Rectal smooth muscle tissue (tissue), 1 donor: ENCODE data around the gene HEBP1.

Experiments used
- H3K27ac ChIP-seq: one replicate; pipeline ENCODE4 v1.7.0; 2013; ENCODE audit warnings: low read depth, low read length, inconsistent platforms
- H3K27me3 ChIP-seq: one replicate; pipeline ENCODE4 v1.7.0; 2013; ENCODE audit warnings: low read length; ENCODE audit not compliant: control insufficient read depth, insufficient read depth
- H3K36me3 ChIP-seq: one replicate; pipeline ENCODE4 v1.7.0; 2013; ENCODE audit warnings: low read length; ENCODE audit not compliant: control insufficient read depth, insufficient read depth
- H3K4me1 ChIP-seq: one replicate; pipeline ENCODE4 v1.7.0; 2013; ENCODE audit warnings: low read length; ENCODE audit not compliant: control insufficient read depth, insufficient read depth
- H3K4me3 ChIP-seq: one replicate; pipeline ENCODE4 v1.7.0; 2013; ENCODE audit warnings: low read length
- H3K9ac ChIP-seq: one replicate; pipeline ENCODE4 v1.7.0; 2013; ENCODE audit warnings: low read length

Gene HEBP1

DNA sequence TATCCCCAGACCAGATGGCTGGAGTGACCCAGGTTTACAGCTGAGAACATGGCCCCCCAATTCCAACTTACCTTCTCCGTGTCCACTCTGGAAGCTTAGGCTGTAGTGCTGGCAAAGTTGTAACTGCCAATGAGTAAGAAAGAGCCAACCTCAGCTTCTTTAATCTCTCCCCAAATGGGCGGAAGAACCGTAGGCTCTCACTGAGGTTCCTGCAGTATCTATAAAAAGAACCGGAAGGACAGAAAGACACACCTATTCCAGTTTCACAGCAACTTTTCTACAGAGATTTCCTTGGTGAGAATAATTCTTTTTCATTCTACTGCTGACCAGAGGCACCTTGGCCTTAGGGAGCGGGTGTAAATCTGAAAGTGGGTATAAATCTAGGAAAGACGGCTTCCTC lies 48.0 kb downstream of the HEBP1 start, which contains the start of gene GPRC5D:
GPRC5D (minus strand) TSS at position 135 of the 400 bp plus-strand sequence. CDS start 1,786 bp downstream, outside the sequence.
- no peaks in the 10 kb centered on the region for H3K4me1 ChIP-seq
- H3K27me3 ChIP-seq: no peaks in the 10 kb centered on the region
- H3K4me3 ChIP-seq: no peak within 1 kb of the TSS
- H3K36me3 ChIP-seq: no peaks in the 10 kb centered on the region
- H3K27ac ChIP-seq: no peak within 1 kb of the TSS
- no peak within 1 kb of the TSS for H3K9ac ChIP-seq

- Histone ChIP-seq H3K27ac (no peak overlapping the region), H3K27me3 (no peaks in the 10 kb centered on the region), H3K36me3 (no peaks in the 10 kb centered on the region), H3K4me3 (no peak overlapping the region), H3K9ac (no peak overlapping the region), H3K4me1 (no peaks in the 10 kb centered on the region)
Observed at GRCh38 chr12:12951504-12951903, 48.6 kb downstream of the HEBP1 start.

- H3K27me3 ChIP-seq: no peaks in the 10 kb centered on the region
- no peaks in the 10 kb centered on the region for H3K36me3 ChIP-seq
- H3K9ac ChIP-seq: no peak overlapping the region
- H3K27ac ChIP-seq: no peak overlapping the region
- H3K4me3 ChIP-seq: no peak overlapping the region
- no peaks in the 10 kb centered on the region for H3K4me1 ChIP-seq
Observed at GRCh38 chr12:12947902-12948301, 52.2 kb downstream of the HEBP1 start.

GRCh38 chr12:12946686-12947355 lies 53.2 kb downstream of the HEBP1 start:
- Histone ChIP-seq H3K4me3 (no peak overlapping the region), H3K27ac (no peak overlapping the region), H3K9ac (no peak overlapping the region), H3K4me1 (no peaks in the 10 kb centered on the region), H3K27me3 (no peaks in the 10 kb centered on the region), H3K36me3 (no peaks in the 10 kb centered on the region)

DNA sequence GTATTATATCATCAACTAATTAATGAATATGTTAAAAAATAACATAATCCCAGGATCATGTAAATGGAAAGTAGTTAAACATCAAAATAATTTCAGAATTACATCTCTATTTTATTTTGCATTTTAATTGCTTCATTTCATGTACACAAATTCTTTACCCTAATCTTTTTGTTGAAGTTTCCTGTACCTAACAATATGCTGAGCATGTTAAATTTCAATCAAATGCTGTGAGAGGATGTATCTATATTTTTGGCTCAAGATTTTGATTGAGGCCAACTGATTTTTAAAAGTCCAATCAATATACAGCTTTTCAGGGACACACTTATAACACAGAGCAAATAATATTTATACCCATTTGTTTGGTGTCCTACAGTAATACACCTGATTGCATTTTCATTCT lies 54.5 kb downstream of the HEBP1 start:
- H3K27me3 ChIP-seq: no peaks in the 10 kb centered on the region
- no peak overlapping the region for H3K9ac ChIP-seq
- no peak overlapping the region for H3K4me3 ChIP-seq
- no peak overlapping the region for H3K27ac ChIP-seq
- no peaks in the 10 kb centered on the region for H3K36me3 ChIP-seq
- no peaks in the 10 kb centered on the region for H3K4me1 ChIP-seq

GRCh38 chr12:12943586-12944260 lies 56.3 kb downstream of the HEBP1 start:
- Histone ChIP-seq H3K4me3 (no peak overlapping the region), H3K4me1 (no peaks in the 10 kb centered on the region), H3K36me3 (no peaks in the 10 kb centered on the region), H3K27me3 (no peaks in the 10 kb centered on the region), H3K9ac (no peak overlapping the region), H3K27ac (no peak overlapping the region)

DNA sequence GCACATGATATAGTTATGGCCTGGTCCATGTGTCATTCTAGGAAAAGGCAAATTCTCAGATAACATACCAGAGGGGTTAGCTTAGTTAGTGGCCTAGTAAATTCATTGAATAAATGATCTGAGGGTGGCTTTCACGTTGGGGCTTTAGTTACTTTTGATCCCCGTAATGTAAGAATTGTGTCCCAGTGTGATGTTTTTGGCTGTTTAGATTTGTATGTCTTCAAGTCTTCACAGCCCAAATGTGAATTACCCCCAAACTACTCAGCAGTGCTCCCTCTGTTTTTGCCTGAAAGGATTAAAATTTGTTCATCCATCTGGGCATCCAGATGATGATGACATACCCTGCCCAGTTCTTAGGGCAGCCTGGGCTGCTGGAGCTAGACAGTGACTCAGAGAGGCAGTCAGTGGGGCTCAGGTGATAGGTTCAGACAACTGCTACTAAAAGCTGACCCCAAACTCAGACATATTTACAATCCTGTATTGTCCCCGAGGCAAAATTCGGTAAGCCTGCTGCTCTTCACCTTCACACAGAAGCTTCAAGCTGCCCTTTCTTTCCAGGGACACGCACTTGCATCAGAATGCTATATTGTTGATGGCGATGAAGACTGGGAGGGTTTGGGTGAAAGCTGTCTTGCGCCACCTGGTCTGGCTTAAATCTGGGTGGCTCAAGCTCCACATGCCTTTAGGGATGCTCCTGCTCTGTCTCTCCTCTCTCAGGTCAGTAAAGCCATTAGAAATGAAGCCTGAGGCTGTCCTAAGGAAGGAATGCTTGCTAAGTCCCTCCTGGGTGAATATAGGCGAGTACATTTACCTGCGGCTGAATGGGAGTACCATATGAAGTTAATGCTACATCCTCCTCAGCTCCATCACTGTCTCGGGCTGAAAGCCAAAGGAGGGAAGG lies 58.4 kb downstream of the HEBP1 start:
- no peak overlapping the region for H3K27ac ChIP-seq
- H3K27me3 ChIP-seq: no peaks in the 10 kb centered on the region

DNA sequence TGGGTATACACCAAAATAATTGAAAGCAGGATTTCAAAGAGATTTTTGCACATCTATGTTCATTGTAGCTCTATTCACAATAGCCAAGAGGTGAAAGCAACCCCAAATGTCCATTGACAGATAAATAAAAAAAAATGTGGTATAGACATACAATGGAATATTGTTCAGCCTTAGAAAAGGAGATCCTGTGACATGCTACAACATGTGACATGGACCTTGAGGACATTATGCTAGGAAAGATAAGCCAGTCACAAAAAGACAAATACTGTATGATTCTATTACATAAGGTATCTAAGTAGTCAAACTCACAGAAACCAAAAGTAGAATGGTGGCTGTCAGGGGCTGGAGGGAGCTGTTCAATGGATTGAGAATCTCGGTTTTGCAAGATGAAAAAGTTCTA lies 60.2 kb downstream of the HEBP1 start:
- Histone ChIP-seq H3K9ac (no peak overlapping the region), H3K4me3 (no peak overlapping the region), H3K4me1 (no peaks in the 10 kb centered on the region), H3K36me3 (no peaks in the 10 kb centered on the region), H3K27me3 (no peaks in the 10 kb centered on the region), H3K27ac (no peak overlapping the region)

More for the DNA sequence above, 58.4 kb downstream of the HEBP1 start:
- no peak overlapping the region for H3K4me3 ChIP-seq
- H3K36me3 ChIP-seq: no peaks in the 10 kb centered on the region
- no peaks in the 10 kb centered on the region for H3K4me1 ChIP-seq
- H3K9ac ChIP-seq: no peak overlapping the region

- no peaks in the 10 kb centered on the region for H3K27me3 ChIP-seq
- no peak overlapping the region for H3K9ac ChIP-seq
- H3K27ac ChIP-seq: no peak overlapping the region
- no peak overlapping the region for H3K4me3 ChIP-seq
- no peaks in the 10 kb centered on the region for H3K4me1 ChIP-seq
- H3K36me3 ChIP-seq: no peaks in the 10 kb centered on the region
Observed at GRCh38 chr12:12938541-12938940, 61.5 kb downstream of the HEBP1 start.

- Histone ChIP-seq H3K27ac (no peak overlapping the region), H3K36me3 (no peaks in the 10 kb centered on the region), H3K27me3 (no peaks in the 10 kb centered on the region), H3K4me1 (no peaks in the 10 kb centered on the region), H3K4me3 (no peak overlapping the region), H3K9ac (no peak overlapping the region)
Observed at GRCh38 chr12:12936983-12937491, 63.0 kb downstream of the HEBP1 start.

GRCh38 chr12:12934556-12934955 lies 65.5 kb downstream of the HEBP1 start:
- Histone ChIP-seq H3K36me3 (no peaks in the 10 kb centered on the region), H3K4me1 (no peaks in the 10 kb centered on the region), H3K27ac (no peak overlapping the region), H3K4me3 (no peak overlapping the region), H3K27me3 (no peaks in the 10 kb centered on the region), H3K9ac (no peak overlapping the region)

DNA sequence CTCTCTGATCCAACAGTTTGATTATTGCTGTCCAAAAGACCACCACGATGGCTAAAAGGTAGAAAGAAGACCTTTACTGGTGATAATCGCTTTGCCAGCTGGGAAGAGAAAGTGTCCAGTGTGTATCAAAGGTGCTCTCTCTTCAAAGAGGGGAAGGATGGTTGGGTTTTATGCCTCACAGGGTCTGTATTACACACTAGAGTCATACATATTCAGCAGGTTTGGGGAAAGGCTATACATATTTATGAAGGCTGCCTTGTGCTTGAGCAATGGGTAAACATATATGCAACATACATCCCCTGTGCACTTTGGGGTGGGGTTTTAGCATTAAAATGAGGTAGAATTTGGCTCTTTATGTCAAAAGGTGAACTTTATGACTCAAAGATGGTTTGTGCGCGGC lies 66.3 kb downstream of the HEBP1 start:
- H3K4me3 ChIP-seq: no peak overlapping the region
- H3K27ac ChIP-seq: no peak overlapping the region
- no peaks in the 10 kb centered on the region for H3K4me1 ChIP-seq
- no peaks in the 10 kb centered on the region for H3K36me3 ChIP-seq
- H3K27me3 ChIP-seq: no peaks in the 10 kb centered on the region
- no peak overlapping the region for H3K9ac ChIP-seq
